Measurements from ENCODE around the gene MED16. TPM values are rescaled to one million over a fixed set of nuclear protein-coding genes. Genes with fewer than 3 reads are reported as not detected.
A peak's percentile ranks its signal among the peaks of the same experiment; 100 is the strongest.

Gene MED16
- total and polyA plus RNA-seq, 2 of the 13 experiments (the other 11 are each of a cell fraction or from before 2014, with no cell fraction given) = 13.3 to 14.8 TPM

DNA sequence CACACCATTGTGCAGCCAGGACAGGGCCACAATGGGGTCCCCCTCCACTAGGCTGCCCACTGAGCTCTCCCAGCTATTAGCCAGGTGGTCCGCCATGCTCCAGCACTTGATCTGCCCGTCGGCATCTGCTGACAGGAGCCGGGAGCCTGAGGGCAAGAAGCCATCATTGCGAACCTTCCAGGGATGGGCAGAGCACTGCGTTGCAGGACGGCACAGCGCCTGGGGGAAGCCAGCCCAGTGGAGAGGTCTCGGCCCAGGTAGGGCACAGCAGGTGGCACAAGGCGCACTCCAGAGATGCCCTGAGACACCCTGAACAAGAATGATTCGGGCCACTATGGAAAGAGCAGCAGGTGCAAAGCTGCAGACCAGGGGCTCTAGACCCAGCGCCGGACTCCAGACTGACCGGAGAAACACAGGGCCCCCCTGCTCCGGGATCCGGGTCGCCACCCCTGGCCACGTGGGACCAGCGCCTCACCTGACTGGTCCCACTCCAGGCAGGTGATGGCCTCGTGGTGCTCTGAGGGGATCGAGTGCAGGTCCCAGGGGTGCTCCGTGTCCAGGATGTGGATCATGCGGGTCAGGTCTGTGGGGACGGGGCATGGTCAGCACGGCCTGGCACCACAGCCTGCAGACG is 3.2 kb downstream of the MED16 start:
- no TSS peak for BruUV-seq (replicated peaks)
- Histone ChIP-seq H3K4me2 (ENCODE audit: low read depth, low read length) (no peak overlapping the region), H2AFZ (ENCODE audit: low read length) (no peak overlapping the region), H3K36me3 (replicated peaks in 1 of 2; ENCODE audit: control insufficient read depth in 1 of 2, insufficient read depth in 2 of 2, low read length in 2 of 2) (peaks cover 13 to 33% of the 10 kb centered on the region in 2 experiments; a peak in 4 of 5 replicates), H3K9ac (ENCODE audit: insufficient read depth, low read depth, low read length) (no peak overlapping the region), H3K27me3 (ENCODE audit: control insufficient read depth in 1 of 2, insufficient read depth in 2 of 2, low read length in 2 of 2) (no peaks in the 10 kb centered on the region), H3K79me2 (ENCODE audit: insufficient read depth, low read length) (peaks cover 10% of the 10 kb centered on the region), H3K4me3 (replicated peaks in 1 of 3; ENCODE audit: insufficient read depth in 1 of 3, low read depth in 2 of 3, low read length in 3 of 3) (no peak overlapping the region), H3K27ac (ENCODE audit: extremely low read length, insufficient read depth, low read length) (no peak overlapping the region), H4K20me1 (ENCODE audit: insufficient read depth, low read length) (no peaks in the 10 kb centered on the region; the same call in 1 of the 2 replicates), H3K9me3 (ENCODE audit: low read length) (no peaks in the 10 kb centered on the region), H3K4me1 (ENCODE audit: insufficient read depth, low read length) (peaks cover 9% of the 10 kb centered on the region)
- CTCF ChIA-PET (ENCODE audit: low intra/inter-chr PET ratio, low total read pairs) = no interaction called here
- TF ChIP-seq, protein P1, sequence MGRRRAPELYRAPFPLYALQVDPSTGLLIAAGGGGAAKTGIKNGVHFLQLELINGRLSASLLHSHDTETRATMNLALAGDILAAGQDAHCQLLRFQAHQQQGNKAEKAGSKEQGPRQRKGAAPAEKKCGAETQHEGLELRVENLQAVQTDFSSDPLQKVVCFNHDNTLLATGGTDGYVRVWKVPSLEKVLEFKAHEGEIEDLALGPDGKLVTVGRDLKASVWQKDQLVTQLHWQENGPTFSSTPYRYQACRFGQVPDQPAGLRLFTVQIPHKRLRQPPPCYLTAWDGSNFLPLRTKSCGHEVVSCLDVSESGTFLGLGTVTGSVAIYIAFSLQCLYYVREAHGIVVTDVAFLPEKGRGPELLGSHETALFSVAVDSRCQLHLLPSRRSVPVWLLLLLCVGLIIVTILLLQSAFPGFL (CRISPR knock-in tag; IDR thresholded peaks at IDR 0.05) = no peak
- TF ChIP-seq RBFOX2 (IDR thresholded peaks at IDR 0.05; ENCODE audit: low read depth, low read length) (0 out of 2 replicates have a peak, but pooled peaks have one; percentile 28), ZNF574 (CRISPR knock-in tag; IDR thresholded peaks at IDR 0.05) (no peak), HMG20A (CRISPR knock-in tag; IDR thresholded peaks at IDR 0.05; ENCODE audit: borderline replicate concordance) (no peak), JUN (CRISPR knock-in tag; IDR thresholded peaks at IDR 0.05) (no peak), SMAD1 (CRISPR knock-in tag; IDR thresholded peaks at IDR 0.05; ENCODE audit: borderline replicate concordance, low read depth) (no peak), AGO2 (optimal IDR thresholded peaks at IDR 0.05; ENCODE audit: low read depth, low read length) (peak; percentile 58), ZNF639 (CRISPR knock-in tag; conservative IDR thresholded peaks at IDR 0.05) (no peak)
- FAIRE-seq (no peak), DNase-seq (ENCODE audit: low spot score) (no peak), ATAC-seq (no peak)
- 97% methylated on average over 13 of the region's 26 CpGs for WGBS (ENCODE audit: low lambda C conversion rate)
- in situ Hi-C loops (cut with HindIII; ENCODE audit: extremely low pct_ligation_motif_present, low pct_unique_long_range_greater_than_20kb) = no loop called here
- POLR2A ChIA-PET = no interaction called here
- intact Hi-C loops (cut with micrococcal nuclease; ENCODE audit: unreplicated experiment) = no loop called here
